HG03103 (cell line): ENCODE results near the gene PAPPA2.

Experiments used
- ATAC-seq: cut with Tn5 transposase; IDR thresholded peaks from one replicate; pipeline ENCODE4 v1.9.1; 2021; ENCODE audit warnings: low read depth; ENCODE audit not compliant: unreplicated experiment

PAPPA2 gene

DNA sequence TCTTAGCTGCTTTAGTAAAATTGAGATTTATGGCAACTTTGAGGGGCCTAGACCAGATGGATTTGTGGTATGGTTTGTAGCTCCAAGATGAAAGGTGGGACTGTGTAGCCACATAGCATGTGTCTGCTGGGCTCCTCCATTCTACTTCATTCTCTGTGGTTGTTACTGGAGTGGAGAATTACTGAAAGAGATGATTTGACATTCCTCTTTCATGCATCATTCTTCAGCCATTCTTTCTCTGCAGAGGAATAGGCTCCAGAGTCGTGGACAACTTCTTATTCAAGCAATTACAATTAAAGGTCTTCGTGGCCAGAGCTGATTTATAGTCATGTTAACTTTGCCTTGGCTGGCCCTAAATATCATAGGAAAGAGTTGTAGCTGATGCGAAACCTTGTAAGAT lies 328.9 kb downstream of the PAPPA2 start:
- no peak for ATAC-seq

DNA sequence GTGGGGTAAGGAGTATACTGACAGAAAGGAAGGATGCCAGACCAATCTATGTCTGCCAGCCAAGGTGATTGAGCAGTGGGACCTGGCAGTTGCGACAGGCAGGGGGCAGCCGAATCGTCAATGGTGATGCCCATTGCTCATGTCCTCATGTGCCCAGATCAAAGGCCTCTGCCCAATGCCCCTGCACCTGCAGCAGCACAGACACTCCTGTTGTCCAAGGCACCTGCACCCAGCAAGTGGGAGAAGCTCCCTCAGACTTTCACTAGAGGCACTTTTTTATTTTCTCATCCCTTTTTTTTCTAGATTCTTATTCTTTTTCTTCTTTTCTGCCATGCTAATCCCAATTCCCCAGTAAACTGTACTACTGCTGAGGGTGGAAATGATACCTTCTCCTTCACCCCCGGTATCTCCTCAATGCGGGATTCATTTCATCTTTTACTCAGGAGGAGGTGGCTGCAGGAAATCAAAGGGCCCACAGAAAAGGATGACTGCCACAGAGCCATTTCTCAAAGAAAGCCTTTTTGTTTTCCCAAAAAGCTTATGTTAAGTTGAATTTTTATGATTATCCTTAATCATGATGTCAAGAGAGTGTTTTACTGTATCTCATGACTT lies 332.0 kb downstream of the PAPPA2 start:
- ATAC-seq, result no peak

DNA sequence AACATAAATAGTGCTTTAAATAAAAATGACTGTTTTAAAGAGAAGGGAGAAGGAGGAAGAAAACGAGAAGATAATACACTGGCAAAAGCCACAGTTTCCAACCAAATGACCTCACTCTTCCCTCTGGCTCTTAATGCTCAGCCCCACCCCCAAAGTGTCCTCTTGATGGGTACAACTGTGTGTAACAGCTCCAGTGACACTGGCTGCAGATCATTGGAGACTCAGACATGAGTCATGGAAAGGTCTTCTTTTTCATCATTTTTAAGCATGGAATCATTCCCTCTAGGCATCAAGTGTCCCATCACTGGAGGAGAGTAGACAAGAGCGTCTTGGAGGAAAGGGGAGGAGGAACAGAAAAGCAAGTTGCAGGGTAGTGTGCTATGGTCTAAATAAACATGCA lies 333.0 kb downstream of the PAPPA2 start:
- no peak for ATAC-seq

DNA sequence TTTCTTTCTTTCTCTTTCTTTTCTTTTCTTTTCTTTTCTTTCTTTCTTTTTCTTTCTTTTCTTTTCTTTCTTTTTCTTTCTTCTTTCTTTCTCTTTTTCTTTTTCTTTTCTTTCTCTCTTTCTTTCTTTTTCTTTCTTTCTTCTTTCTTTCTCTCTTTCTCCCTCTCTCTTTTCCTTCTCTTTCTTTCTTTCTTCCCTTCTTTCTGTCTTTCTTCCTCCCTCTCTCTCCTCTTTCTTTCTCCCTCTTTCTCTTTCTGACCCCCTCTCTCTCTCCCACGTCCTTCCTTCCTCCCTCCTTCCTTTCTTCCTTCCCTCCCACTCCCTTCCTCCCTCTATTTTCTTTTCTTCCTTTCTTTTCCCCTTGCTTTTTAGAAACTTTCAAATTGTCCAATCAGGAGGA lies 333.6 kb downstream of the PAPPA2 start:
- ATAC-seq, result no peak

DNA sequence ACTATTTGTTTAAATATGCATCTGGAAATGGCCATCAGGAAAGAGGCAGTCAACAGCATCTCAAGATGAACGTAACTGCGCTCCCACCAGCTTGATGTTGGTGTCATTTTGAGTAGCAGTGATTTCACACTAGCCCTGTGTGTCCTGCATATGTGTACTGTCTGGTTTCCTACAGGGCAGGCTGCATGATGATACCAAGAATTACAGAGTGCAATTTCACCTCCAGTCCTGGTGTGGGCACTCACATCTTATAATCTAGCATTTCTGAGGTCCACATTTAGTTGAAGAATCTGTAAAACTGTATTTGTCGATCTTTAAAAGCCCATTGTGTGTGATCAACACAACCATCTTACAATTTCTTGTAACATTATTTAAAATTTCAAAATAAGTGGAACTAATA lies 336.4 kb downstream of the PAPPA2 start:
- ATAC-seq, result no peak

DNA sequence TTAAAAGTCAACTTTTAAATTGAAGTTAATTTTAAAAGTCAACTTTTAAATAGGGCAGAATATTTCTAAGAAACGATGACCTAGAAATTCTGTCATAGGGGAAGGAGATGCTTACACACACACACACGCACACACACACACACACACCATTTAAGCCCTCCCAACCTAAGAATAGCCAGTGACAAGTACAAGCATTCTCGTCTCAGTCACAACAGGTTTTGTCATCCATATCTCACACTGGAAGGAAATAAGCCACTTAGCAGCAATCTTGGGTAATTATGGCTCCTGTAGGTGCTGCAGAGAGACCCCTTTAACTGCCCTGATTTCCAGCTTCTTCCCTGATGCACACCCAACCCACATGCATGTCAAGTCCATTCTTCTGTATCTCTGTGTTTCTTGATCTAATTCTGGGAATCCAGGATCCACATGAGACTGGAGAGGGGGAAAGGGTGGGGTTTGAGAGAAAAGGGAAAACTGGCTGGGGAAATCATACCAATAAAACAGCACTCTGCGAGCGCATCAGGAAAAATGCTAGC lies 338.1 kb downstream of the PAPPA2 start:
- ATAC-seq, result no peak

DNA sequence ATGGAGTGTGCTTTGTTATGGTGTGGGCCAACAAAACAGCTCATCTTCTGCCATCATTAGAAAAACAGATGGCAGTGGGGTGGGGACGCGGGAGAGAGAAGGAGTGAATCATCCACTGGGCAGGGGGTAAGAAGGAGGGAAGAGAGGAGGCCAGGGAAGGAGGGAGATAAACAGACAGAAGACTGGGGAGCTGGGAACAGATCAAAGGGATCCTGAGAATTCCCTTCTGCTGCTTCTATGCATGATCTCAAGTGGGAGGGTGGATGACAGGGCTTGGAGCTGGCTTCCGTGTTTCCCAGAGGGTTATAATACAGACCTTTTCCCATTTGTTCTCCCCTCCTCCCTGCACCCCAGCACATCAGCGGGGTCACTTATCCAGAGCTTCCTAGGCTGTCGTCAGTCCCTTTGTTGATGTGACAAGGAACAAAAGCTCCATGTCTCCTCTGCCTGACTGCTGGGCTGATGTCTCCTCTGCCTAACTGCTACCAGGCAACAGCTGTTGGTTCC lies 338.6 kb downstream of the PAPPA2 start:
- ATAC-seq, result no peak

DNA sequence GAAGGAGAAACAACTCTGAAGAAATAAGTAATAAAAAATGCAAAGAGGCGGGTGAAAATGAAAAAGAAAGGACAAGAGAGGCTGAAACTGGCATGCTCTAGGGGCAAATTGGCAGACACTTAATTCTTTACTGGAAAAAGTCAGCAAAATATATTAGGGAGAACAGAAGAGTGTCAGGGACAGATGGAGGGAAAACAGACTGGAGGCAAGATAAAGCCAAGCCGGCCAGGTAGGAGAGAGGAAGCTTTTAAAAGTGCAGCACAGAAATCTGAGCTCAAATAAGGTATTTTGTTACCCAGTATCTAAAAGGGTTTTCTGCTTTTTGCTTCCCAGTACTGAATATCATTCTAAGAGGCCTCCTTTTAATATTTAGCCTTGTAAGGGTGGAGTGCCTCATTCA lies 339.3 kb downstream of the PAPPA2 start:
- no peak for ATAC-seq

DNA sequence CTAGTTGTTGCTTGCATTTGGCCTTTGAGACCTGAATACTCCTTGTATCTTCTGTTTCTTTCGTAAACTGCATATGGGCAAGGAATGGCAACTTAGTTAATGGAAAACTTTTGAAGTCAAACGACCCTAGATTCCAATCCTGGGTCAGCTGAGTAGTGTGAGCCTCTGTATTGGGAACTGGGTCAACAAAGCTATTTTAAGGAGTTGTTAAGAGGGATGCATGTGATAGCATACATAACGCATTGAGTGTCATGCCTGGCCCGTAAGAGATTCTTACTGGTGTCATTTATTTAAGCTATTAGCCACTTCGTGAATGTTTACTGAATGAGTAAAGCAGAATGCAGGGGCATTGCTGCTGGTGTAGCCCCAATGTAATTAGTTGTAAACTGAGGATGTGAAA lies 340.1 kb downstream of the PAPPA2 start:
- ATAC-seq, result no peak

DNA sequence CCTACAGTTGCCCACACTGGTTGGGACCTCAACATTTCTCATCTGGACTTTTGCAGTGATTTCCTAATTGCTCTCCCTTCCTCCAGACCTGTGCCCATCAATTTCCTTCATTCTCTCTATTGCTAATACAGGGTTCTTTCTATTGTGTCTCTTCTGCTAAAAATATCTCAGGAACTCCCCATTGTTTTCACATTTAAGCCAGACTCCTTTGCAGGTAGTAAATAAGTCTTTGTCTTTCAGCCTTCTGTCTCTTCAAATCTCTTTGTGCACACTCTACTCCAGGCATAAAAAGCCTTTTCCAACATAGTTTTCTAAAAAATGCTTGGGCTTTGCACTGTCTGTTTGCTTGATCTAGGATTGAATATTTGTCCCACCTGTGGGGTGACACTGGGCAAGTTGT lies 340.6 kb downstream of the PAPPA2 start:
- ATAC-seq, result no peak

DNA sequence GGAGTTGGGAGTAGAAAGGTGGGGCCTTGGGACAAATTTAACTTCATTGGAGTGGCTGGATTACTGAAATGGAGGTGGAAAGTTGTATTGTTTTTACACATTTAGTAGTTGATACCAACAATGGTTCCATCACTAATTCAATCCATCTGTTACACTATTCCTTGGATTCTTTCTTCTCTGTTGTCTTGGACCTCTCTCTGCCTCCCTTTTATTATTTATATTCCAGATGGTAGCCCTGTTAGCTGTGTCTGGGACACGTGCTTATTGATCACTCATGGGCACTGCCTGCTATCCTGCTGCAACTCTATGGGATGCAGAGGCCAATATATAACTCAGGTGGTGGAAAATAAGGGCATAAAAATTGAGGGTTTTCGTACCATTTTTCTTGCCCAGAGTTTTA lies 346.3 kb downstream of the PAPPA2 start:
- no peak for ATAC-seq

DNA sequence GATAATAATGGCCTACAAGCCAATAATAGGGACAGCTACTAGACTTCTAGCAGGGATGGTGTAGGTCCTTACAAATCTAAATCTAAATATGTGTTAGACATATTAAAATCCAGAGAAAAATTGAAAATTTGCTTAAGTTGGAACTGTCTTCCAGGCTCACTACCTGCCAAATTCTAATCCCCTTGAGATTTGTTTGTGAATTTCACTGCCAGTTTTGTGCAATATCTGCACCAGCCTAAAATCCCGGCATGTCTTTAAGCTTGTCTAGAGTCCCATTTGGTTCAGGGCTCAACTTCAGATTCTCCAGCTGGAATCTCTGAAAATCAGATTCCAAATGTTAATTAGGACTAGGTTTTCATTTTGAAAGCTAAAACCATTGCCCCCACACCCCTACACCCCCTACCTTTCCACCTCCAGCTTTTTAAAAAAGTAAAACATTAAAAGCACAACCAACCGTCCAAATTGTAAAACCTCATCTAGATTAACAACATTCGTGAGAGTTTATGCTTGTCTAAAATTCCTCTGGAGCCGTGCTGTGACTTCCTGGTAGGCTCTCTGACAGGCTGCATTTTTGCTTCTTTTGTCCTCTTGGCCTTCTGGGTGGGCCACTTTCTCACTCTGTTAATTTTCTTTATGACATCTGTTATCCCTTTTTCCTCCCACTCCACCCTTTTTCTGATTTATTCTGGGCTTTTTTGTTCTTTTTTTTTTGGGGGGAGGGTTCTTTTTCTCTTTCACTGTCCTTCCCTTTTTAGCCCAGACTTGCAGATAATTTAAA lies 348.7 kb downstream of the PAPPA2 start:
- ATAC-seq, result no peak

DNA sequence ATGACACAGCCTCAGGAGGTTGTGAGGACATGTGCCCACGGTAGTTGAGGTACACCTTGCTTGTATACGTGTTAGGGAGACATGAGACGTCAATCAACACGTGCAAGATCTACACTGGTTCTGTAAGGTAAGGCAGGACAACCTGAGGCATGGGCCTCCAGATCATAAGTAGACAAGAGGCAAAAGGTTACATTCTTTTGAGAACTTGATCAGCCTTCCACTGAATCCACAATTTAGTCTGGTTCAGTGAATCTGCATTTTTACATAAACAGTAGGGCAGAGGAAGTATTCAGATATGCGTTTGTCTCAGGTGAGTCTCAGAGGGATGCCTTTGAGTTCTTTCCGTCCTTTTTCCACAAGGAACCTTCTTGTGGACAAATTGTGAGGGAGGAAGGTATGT lies 352.6 kb downstream of the PAPPA2 start:
- no peak for ATAC-seq

DNA sequence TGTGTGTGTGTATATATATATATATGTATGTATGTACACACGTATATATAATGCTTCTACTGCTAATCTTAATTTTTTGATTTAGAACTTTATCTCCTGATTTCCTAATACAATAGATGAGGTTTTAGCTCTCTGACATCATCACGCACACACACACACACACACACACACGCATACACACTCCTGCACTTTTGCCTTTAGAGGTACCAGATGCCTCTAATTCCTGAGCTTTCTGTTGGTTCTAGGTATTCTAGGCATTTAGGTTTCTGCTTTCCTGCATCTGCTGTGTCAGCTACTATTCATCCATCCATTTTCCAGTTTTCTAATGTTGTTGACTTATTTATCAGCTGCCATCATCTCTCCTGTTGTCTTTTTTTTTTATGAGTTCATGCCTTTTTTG lies 353.3 kb downstream of the PAPPA2 start:
- ATAC-seq, result no peak

DNA sequence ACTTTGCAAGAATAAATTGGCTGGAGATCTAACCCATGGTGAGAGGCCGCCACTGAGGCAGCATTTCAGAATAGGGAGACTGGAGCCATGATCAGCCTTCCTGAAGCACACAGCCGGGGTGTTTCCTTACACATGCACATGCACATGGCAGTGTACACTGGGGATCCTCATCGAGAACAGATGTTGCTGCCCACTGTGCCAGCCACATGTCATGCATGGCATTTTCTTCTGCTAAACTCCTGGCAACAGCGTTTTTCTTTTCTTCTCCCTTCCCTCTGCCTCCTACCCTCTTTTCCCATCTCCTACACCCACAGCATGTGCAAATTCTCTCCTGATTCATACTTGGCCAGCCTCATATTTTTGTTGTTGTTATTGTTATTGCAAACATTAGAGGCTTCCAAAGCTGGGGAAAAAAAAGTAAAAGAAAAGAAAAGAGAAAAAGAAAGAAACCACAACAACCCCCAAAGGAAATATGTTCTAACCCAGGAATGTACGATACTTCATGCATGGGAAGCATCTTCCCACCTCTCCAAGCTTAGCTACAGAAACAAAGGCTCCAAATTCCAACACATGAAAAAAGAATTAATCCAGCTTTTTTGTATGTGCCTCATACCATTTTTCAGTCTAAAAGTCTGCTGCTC lies 357.5 kb downstream of the PAPPA2 start:
- ATAC-seq, result no peak

DNA sequence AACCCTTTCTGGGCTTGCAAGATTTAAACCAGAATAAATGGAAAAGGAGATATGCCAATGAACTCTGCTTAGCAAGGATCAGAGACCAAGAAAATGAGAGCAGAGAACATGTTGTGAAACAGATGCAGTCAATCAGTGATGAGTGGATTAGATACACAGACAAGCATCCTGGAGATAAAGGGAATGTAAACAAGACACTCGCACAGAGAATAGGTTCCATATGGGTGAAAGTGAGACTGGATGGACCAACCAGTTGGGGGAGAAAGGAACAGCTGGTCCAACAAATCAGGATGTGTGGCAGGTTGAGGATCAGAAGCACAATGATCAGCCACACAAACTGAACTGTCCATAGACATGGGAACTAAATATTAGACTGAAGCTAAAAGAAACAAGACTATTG lies 363.3 kb downstream of the PAPPA2 start:
- no peak for ATAC-seq

DNA sequence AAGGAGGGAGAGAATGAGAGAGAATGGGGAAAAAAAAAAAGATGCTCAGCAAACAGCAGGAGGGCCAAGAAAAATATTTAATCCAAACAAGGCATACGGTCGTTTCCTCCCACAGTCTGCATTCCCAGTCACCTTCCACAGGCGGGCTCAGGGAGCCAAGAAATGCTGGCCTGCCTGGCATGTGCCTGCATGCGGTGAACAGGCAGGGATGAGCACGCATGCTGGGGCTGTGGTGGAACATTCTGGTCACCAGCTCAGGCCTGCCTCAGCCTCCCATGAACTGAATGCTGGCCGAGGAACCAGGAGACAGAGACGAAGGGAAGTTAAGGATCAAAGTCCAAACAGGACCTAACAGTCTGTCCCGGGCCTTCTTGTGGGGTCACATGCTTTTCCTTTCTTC lies 366.3 kb downstream of the PAPPA2 start:
- ATAC-seq, result no peak

DNA sequence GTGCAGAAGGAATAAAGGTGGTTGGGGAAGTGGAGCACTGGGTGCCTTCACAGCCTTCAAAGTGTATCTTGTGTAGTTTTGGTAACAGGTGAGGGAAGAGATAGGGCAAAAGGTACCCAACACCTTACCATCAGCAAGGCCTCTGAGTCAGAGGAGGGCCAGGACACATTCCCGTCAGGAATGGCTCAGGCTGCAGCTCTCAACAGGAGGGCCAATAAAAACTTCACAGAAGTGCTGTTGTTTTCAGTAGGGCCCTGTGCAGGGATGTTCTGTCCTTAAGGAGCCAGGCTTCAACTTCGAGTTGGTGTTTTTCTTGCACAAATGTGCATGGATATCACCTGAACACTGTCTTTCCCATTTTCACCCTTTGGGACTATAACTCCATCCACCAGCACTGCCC lies 368.2 kb downstream of the PAPPA2 start:
- no peak for ATAC-seq

DNA sequence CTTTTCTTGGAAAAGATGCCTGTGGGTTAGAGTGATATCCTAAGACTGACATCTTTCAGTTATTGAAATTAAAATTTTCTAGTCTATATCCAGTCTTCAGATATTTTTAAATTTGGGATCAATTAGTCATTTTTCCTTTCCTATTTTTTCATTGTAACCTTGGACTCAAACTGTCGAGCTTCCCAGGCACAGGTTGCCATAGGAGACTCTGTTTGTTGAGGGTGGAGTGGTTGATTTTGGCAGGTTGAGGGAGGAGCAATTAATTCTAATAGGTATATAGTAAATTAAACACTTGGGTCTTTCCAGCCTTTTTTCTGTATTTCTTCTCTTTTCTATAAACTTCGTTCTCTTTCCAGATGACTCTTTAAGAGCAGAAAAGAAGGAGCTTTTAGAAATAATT lies 374.7 kb downstream of the PAPPA2 start:
- ATAC-seq, result no peak

DNA sequence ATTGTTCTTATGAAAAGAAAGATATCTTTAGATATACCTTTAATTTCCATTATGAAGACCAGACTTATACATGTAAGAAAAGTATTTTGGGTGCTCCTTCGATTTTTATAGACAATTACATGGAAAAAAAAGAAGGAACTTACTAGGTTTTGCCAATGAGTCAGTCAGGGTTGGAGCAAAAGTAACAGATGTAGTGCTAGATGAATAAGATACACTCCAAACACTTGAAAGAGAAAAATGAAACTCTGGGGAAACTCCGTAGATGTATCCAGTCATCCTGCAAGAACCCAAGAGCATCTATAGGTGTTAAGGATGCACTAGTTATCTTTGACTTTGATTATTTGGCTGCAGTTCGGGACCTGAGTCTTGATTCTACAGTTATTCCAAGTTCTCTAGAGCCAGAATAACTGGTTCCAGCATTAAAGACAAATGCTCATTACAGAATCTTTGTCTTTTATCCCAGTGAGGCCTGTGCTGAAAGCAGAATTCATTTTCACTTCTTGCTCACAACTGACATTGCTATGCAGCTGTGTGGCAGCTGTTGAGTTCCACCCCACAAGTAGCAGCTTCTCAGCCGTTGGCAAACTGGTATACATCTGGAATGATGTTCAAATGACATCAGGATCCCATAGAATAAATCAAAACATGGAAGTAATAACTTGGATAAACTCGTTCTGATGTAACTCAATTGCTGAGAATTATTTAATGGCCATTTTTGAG lies 375.5 kb downstream of the PAPPA2 start:
- ATAC-seq, result no peak

DNA sequence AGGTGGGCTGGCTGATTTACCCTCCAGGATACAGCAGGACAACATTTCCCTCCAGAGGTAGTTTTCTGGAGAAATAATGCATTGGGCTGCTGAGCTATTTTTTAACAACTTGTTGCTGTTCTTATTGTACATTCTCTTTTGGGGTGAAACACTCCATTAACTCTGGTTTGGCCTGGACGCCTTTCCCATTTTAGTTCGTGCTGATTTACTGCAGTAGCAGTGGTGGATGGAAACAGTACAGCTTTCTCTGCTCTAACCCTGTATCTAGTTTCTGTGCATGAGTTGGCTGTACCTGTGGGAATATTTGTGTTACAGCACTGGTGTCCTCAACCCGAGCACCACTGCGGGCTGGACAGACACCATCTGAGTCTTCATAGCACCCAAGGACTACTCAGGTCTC lies 376.2 kb downstream of the PAPPA2 start:
- no peak for ATAC-seq
